GM12878 (cell line): ENCODE measurements around the gene TRHDE.

Experiments
- CHD2 ChIP-seq: IDR thresholded peaks from 2 replicates; pipeline ENCODE4 v1.6.1; 2011; ENCODE audit warnings: low read depth, low read length, improper control_type of control experiment, borderline replicate concordance
- ETV6 ChIP-seq, 2 experiments: fragments of 450-650 bp in 1 of 2; IDR thresholded peaks in 1 of 2; conservative IDR thresholded peaks in 1 of 2; 2 replicates each; pipeline ENCODE4 v1.6.1; 2014; ENCODE audit warnings: antibody characterized with exemption in 1 of 2, borderline replicate concordance in 1 of 2, low read depth in 1 of 2, mild to moderate bottlenecking in 1 of 2, moderate library complexity in 1 of 2
- EZH2 ChIP-seq: IDR thresholded peaks from 2 replicates; pipeline ENCODE4 v1.6.1; 2012; ENCODE audit warnings: low read depth, mild to moderate bottlenecking, control low read depth, inconsistent platforms, low read length, borderline replicate concordance; ENCODE audit not compliant: control insufficient read depth
- MTA3 ChIP-seq: IDR thresholded peaks from 2 replicates; pipeline ENCODE4 v1.6.1; 2012; ENCODE audit warnings: low read length, inconsistent platforms, borderline replicate concordance
- POLR2A ChIP-seq: IDR thresholded peaks from 2 replicates; pipeline ENCODE4 v1.6.1; 2011; ENCODE audit warnings: low read depth, mild to moderate bottlenecking, low read length
- RFX5 ChIP-seq: IDR thresholded peaks from 2 replicates; pipeline ENCODE4 v1.6.1; 2011; ENCODE audit warnings: low read depth, low read length, improper control_type of control experiment
- SMC3 ChIP-seq: IDR thresholded peaks from 2 replicates; pipeline ENCODE4 v1.6.1; 2011; ENCODE audit warnings: low read length, improper control_type of control experiment, borderline replicate concordance
- SPI1 ChIP-seq: IDR thresholded peaks from 2 replicates; pipeline ENCODE4 v1.6.1; 2011; ENCODE audit warnings: low read depth, mild to moderate bottlenecking, low read length, moderate library complexity, borderline replicate concordance; ENCODE audit not compliant: insufficient read depth
- TARDBP ChIP-seq: IDR thresholded peaks from 2 replicates; pipeline ENCODE4 v1.6.1; 2016; ENCODE audit warnings: borderline replicate concordance
- YY1 ChIP-seq: IDR thresholded peaks from 2 replicates; pipeline ENCODE4 v1.6.1; 2011; ENCODE audit warnings: low read depth, mild to moderate bottlenecking, low read length
- TF ChIP-seq, protein P1 (sequence below), 3 experiments: IDR thresholded peaks in 2 of 3; conservative IDR thresholded peaks in 1 of 3; 2 replicates each; pipeline ENCODE4 v1.5.1; 2011; ENCODE audit warnings: low read depth in 3 of 3, low read length in 3 of 3, mild to moderate bottlenecking in 3 of 3, control low read depth in 2 of 3, moderate library complexity in 2 of 3, inconsistent platforms in 1 of 3, mixed read lengths in 1 of 3; ENCODE audit not compliant: control insufficient read depth in 2 of 3, insufficient read depth in 1 of 3; ENCODE audit errors: extremely low read depth in 1 of 3
- TF ChIP-seq, protein P2 (sequence below): IDR thresholded peaks from 2 replicates; pipeline ENCODE4 v1.6.1; 2012; ENCODE audit warnings: low read depth, low read length, improper control_type of control experiment
- TF ChIP-seq, protein P3 (sequence below): fragments of 450-650 bp; formaldehyde crosslinking; IDR thresholded peaks from 2 replicates; pipeline ENCODE4 v1.4.0; 2022; ENCODE audit warnings: mild to moderate bottlenecking, moderate library complexity
- TF ChIP-seq, protein P4 (sequence below): fragments of 450-650 bp; formaldehyde crosslinking; IDR thresholded peaks from 2 replicates; pipeline ENCODE4 v1.4.0; 2020; ENCODE audit warnings: mild to moderate bottlenecking, moderate library complexity

DNA sequence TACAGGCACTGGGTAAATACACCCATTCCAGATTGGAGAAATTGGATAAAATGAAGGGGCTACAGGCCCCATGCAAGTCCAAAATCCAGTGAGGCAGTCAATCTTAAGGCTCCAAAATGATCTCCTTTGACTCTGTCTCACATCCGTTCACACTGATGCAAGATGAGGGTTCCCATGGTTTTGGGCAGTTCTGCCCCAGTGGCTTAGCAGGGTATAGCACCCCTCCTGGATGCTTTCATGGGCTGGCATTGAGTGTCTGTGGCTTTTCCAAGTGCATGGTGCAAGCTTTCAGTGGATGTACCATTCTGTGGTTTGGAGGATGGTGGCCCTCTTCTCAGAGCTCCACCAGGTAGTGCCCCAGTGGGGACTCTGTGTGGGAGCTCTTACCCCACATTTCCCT, 427.2 kb downstream of the TRHDE start:
- TF ChIP-seq POLR2A, result no peak
- TF ChIP-seq CHD2, result no peak
- TF ChIP-seq EZH2, result no peak
- no peak for TF ChIP-seq SMC3
- TF ChIP-seq, protein P1, sequence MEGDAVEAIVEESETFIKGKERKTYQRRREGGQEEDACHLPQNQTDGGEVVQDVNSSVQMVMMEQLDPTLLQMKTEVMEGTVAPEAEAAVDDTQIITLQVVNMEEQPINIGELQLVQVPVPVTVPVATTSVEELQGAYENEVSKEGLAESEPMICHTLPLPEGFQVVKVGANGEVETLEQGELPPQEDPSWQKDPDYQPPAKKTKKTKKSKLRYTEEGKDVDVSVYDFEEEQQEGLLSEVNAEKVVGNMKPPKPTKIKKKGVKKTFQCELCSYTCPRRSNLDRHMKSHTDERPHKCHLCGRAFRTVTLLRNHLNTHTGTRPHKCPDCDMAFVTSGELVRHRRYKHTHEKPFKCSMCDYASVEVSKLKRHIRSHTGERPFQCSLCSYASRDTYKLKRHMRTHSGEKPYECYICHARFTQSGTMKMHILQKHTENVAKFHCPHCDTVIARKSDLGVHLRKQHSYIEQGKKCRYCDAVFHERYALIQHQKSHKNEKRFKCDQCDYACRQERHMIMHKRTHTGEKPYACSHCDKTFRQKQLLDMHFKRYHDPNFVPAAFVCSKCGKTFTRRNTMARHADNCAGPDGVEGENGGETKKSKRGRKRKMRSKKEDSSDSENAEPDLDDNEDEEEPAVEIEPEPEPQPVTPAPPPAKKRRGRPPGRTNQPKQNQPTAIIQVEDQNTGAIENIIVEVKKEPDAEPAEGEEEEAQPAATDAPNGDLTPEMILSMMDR (IDR thresholded peaks at IDR 0.05 in 2 of 3, conservative IDR thresholded peaks at IDR 0.05 in 1 of 3; ENCODE audit: control insufficient read depth in 2 of 3, extremely low read depth in 1 of 3, insufficient read depth in 1 of 3, low read depth in 3 of 3, low read length in 3 of 3), result peak in 1 of 3 experiments; percentile 12; a peak in 1 of 6 replicates
- TF ChIP-seq YY1, result no peak
- no peak for TF ChIP-seq SPI1
- TF ChIP-seq, protein P2, sequence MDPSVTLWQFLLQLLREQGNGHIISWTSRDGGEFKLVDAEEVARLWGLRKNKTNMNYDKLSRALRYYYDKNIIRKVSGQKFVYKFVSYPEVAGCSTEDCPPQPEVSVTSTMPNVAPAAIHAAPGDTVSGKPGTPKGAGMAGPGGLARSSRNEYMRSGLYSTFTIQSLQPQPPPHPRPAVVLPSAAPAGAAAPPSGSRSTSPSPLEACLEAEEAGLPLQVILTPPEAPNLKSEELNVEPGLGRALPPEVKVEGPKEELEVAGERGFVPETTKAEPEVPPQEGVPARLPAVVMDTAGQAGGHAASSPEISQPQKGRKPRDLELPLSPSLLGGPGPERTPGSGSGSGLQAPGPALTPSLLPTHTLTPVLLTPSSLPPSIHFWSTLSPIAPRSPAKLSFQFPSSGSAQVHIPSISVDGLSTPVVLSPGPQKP, result no peak
- no peak for TF ChIP-seq MTA3
- TF ChIP-seq, protein P3, sequence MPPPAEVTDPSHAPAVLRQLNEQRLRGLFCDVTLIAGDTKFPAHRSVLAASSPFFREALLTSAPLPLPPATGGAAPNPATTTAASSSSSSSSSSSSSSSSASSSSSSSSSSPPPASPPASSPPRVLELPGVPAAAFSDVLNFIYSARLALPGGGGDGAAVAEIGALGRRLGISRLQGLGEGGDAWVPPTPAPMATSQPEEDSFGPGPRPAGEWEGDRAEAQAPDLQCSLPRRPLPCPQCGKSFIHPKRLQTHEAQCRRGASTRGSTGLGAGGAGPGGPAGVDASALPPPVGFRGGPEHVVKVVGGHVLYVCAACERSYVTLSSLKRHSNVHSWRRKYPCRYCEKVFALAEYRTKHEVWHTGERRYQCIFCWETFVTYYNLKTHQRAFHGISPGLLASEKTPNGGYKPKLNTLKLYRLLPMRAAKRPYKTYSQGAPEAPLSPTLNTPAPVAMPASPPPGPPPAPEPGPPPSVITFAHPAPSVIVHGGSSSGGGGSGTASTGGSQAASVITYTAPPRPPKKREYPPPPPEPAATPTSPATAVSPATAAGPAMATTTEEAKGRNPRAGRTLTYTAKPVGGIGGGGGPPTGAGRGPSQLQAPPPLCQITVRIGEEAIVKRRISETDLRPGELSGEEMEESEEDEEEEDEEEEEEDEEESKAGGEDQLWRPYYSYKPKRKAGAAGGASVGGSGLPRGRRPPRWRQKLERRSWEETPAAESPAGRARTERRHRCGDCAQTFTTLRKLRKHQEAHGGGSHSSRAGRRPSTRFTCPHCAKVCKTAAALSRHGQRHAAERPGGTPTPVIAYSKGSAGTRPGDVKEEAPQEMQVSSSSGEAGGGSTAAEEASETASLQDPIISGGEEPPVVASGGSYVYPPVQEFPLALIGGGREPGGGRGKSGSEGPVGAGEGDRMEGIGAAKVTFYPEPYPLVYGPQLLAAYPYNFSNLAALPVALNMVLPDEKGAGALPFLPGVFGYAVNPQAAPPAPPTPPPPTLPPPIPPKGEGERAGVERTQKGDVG (CRISPR knock-in tag), result no peak
- TF ChIP-seq TARDBP, result no peak
- TF ChIP-seq, protein P4, sequence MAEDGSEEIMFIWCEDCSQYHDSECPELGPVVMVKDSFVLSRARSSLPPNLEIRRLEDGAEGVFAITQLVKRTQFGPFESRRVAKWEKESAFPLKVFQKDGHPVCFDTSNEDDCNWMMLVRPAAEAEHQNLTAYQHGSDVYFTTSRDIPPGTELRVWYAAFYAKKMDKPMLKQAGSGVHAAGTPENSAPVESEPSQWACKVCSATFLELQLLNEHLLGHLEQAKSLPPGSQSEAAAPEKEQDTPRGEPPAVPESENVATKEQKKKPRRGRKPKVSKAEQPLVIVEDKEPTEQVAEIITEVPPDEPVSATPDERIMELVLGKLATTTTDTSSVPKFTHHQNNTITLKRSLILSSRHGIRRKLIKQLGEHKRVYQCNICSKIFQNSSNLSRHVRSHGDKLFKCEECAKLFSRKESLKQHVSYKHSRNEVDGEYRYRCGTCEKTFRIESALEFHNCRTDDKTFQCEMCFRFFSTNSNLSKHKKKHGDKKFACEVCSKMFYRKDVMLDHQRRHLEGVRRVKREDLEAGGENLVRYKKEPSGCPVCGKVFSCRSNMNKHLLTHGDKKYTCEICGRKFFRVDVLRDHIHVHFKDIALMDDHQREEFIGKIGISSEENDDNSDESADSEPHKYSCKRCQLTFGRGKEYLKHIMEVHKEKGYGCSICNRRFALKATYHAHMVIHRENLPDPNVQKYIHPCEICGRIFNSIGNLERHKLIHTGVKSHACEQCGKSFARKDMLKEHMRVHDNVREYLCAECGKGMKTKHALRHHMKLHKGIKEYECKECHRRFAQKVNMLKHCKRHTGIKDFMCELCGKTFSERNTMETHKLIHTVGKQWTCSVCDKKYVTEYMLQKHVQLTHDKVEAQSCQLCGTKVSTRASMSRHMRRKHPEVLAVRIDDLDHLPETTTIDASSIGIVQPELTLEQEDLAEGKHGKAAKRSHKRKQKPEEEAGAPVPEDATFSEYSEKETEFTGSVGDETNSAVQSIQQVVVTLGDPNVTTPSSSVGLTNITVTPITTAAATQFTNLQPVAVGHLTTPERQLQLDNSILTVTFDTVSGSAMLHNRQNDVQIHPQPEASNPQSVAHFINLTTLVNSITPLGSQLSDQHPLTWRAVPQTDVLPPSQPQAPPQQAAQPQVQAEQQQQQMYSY, result no peak
- no peak for TF ChIP-seq ETV6 (conservative IDR thresholded peaks at IDR 0.05 in 1 of 2, IDR thresholded peaks at IDR 0.05 in 1 of 2; ENCODE audit: borderline replicate concordance in 1 of 2, low read depth in 1 of 2)
- no peak for TF ChIP-seq RFX5
